ELR (cell line): ENCODE measurements around the gene IL4I1.

Experiments used
- DNase-seq: peaks from one replicate; pipeline ENCODE4 v3.0.0-alpha.2; 2015; ENCODE audit warnings: low read depth

The IL4I1 gene

GRCh38 chr19:49924004-49924880, 27.6 kb upstream of the IL4I1 start:
- DNase-seq: no peak

GRCh38 chr19:49923055-49924003, 26.6 kb upstream of the IL4I1 start:
- DNase-seq: no peak

GRCh38 chr19:49921871-49922795, 25.4 kb upstream of the IL4I1 start:
- DNase-seq: peak; percentile 58

- DNase-seq: no peak
These were observed 24.1 kb upstream of the IL4I1 start for GRCh38 chr19:49920624-49921363.

- no peak for DNase-seq
These were observed 21.4 kb upstream of the IL4I1 start for GRCh38 chr19:49918089-49918488.

- no peak for DNase-seq
These were observed 20.4 kb upstream of the IL4I1 start for GRCh38 chr19:49916839-49917733.

GRCh38 chr19:49915271-49915670, 18.6 kb upstream of the IL4I1 start:
- no peak for DNase-seq

GRCh38 chr19:49913720-49914119, 17.0 kb upstream of the IL4I1 start:
- DNase-seq: no peak

- DNase-seq: no peak
These were observed 16.4 kb upstream of the IL4I1 start for GRCh38 chr19:49912965-49913685.

- no peak for DNase-seq
These were observed 14.9 kb upstream of the IL4I1 start for GRCh38 chr19:49911381-49912145.

- no peak for DNase-seq
These were observed 13.5 kb upstream of the IL4I1 start for GRCh38 chr19:49910179-49910578.

- no peak for DNase-seq
These were observed 12.1 kb upstream of the IL4I1 start for GRCh38 chr19:49908480-49909420.

GRCh38 chr19:49907745-49908446, 11.2 kb upstream of the IL4I1 start:
- DNase-seq: no peak

GRCh38 chr19:49906879-49907564, 10.3 kb upstream of the IL4I1 start:
- no peak for DNase-seq

GRCh38 chr19:49904136-49904535, 7.4 kb upstream of the IL4I1 start:
- no peak for DNase-seq
